ENCODE measurements around the gene ZFHX3.

ZFHX3 gene

DNA sequence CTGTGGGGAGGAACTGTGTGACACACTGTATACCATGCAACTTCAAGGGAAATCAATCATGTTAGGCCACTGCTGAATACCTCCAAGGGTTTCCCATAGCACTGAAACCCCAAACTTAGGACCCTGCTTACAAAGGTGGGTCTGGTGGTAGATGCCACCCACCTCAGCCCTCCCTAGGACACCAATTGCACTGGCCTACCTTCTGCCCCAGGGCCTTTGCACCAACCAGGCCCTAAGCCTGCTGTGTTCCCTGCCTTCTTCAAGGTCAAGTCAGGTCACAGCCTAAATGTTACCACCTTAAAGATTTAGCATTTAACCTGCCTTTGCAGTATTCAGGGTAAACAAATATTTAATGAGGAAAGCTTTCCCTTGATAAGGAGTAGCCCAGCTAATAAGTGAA is 185.8 kb downstream of the ZFHX3 start:
- DNase-seq = no peak

DNA sequence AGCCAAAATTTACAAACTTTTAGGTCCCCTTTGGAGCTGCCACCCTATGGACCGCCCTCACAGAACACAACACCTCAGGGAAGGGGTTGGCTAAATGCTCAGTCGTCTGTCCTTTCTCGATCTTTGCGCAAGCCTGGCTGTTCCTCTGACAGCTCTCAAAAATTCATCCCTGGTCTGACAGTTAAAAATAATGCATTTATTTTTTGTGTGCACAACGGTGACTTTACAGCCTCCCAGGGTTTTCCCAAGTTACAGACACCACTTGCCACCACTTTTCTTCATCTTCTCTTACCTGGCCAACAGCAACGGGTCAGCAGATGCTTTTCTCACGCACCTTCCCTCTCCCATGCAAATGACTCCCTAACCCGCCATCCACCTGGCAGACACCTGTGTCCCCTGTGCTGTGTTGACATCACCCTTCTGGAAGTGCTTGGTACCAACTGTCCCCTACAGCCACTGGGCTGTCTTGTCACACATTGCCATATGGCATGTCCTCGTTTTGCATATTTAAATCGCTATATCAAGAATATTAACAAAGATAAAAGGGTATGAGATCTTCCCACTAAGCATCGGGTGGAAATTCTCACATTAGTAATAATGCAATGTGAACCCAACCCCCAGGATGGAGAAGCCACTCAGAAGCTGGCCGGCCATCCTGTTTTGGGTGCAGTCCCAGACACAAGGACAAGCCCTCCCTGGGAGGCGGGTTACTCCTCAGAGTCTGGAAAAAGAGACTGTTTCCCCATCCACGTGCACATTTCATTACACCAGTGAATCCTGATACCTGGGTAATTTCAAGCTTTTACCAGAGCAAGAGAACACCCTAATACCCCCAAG is 187.0 kb downstream of the ZFHX3 start:
- DNase-seq = no peak

DNA sequence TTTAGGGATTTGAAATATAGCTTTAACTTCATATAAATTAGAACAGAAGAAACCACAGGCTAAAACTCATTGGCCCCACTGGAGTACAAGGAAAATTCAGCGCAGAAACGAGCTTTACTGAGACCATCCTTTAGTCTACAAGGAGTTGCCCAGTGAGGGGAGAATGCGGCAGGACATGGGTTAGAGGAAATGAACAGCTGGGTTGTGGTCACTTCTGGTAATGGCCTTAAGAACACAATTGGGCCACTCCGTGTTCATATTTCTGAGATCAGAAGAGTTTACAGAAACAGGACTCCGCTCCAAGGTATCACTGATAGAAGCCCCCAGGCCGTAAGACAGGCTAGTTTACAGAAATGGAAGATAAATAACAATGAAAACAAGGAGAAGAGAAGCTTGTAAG is 188.3 kb downstream of the ZFHX3 start:
- no peak for DNase-seq

DNA sequence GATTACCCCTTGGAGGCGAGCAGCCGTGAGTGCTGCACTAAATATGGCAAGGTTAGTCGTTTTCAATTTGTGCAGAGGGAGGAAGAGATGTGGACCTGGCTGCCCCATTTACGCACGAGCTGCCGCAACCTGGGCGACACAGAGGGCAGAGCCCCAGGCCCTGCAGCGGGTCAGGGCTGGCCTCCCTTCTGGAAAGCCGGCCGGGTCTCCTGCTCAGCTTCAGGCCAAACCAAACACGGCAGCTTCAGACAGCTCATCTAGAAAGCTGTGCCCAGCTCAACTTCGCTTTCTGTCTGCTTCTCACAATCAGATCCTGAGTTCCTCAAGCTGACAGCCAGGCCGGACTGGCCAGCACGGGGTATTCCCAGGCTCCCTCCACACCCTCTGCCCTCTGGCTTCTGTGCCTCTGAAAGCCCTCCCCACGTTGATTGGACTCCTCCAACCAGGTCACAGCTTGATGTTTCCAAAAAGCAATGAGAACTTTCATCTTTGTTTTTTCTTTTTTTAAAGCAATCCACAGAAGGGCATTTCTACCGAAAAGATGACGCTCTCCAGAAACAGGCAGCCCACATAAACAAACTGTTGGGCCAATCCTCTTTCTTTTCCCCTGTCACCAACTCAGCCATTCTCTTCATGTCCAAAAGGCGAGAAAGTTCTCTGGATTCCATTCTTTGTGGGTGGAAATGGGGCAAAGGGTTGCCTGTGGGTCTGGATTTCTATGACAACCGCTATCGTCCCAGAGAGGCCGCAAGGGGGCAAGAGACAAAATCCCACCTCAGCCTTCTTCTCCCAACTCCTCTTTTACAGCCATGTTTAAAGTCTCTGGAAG is 189.0 kb downstream of the ZFHX3 start:
- no peak for DNase-seq

DNA sequence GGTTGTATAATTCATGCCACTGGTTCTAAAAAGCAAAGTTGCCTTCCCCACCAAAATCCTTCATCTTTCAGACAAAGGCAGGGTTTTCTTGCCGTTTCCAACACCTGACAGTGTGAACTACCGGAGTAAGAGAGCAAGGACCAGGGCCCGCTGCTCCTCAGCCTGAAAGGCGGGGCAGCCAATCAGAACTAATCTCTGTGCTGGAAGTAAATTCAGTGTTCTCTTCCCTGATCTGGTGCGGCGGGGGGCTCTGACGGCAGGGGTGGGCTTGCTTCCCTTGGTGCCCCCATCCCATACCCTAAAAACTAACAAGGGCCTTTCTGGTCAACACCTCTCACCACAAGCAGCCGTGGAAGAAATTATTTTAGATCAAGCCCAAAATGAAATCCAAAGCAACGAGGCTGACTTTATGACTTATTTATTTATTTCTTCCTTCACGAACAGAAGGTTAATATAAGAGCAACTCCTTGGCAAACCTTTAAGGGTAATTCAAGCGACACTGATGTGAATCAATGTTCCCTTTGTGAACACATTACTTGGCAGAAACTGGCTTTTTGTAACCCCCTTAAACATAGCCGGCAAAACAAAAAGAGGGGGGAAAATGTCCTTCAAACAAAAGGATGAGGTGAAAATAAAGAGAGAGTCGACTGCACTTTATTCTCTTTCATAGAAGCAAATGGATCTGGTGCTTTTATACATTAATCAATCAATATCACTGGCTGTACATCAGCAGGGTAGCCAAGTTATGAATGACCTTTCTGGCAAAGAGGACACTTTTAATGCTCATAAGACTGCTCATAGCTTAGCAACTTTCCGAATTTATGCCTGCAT is 189.9 kb downstream of the ZFHX3 start:
- no peak for DNase-seq

DNA sequence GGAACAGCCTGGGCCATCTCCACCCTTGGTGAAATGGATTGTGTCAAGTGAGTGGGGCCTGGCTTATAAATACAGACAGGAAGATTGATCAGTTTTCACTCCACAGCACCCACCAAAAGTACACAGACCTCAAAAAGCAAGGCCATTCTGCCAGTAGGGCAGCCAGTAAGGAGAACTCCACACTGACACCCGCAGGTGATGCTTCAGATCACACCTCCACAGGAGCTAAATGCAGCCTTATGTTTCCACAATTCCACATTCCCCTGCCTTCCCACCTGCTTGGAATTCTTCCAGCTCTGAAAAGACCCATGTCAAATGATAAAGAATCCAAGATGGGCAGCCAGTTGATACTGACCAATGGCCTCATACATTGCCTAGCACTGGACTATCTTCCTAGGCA is 191.1 kb downstream of the ZFHX3 start:
- DNase-seq = no peak

DNA sequence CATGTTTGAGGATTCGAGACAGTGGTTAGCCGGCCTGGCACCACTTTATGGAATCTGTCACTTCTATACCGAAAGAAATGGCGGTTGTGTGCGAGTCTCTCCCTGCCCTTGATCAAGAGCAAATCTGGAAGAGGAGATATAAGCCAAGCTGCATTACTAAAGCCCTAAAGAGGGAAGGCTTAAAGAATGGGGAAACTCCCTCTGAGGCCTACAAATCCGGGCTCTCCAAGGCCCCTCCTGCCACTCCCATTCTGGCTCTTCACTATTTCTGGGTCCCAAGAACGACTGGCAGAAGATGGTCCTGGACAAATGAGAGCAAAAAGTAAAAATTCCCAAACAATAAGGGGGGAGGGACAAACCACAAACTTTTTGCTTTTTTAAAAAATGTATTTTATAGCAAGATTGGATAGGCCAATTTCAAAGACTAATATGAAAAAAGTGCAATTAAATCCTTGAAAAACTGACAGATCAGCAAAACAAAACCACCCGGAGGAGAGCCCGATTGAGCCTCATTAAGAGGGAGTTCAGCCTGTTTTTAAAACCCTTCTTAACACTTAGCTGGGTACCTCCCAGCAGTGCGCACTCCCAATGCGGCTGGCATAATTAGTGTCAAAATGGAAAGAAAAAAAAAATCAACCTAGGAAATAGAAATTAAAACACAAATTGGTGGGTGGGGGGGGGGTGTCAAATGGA is 193.5 kb downstream of the ZFHX3 start:
- DNase-seq = no peak

DNA sequence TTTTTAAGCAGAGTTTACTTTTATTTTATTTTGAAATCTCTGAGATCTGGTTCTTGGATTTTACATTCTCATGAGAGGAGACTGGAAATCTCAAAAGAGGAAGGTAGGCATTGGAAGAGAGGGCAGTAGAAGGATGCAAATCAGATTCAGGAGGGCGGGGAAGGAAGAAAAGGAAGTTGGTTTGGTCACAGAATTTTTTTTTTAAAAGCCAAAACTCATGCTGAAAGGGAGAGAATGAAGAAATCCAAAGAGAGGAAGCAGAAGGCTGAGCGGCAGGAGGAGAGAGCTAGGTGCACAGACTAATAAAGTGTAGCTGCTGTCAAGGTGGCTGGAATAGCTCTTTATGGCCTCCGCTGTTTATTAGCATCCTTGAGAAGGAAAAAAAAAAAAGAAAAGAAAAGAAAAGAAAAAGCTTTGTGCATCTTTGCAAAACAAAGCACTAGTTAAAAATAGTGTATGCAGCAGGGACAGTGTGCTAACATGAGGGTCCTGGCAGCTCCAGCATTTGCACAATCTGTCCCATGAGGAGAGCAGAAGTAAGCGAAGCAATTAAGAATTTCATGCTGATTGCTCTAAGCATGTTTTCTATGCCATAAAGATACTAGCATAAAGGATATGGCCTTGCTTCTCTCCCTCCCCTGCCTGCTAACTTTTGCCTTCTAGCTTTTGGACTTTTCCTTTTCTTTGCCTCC is 194.2 kb downstream of the ZFHX3 start:
- DNase-seq = no peak

DNA sequence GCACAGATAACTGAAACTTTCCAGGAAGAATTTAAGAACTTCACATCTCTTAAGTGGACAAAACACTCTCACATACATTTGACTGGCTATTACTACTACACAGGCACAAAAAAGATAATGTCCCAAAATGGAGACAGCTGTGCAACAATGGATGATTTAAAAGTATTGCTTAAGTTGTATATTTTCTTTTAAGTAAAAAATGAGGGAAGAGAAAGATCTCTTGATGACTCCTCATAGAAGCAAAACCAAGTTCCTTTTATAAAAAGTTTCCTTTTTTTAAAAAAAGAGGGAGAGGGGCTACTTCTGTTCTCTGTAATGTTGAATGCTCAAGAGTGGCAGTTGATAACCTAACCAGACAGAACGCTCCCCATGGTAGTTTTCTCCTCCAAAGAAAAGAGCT is 195.5 kb downstream of the ZFHX3 start:
- DNase-seq = no peak

DNA sequence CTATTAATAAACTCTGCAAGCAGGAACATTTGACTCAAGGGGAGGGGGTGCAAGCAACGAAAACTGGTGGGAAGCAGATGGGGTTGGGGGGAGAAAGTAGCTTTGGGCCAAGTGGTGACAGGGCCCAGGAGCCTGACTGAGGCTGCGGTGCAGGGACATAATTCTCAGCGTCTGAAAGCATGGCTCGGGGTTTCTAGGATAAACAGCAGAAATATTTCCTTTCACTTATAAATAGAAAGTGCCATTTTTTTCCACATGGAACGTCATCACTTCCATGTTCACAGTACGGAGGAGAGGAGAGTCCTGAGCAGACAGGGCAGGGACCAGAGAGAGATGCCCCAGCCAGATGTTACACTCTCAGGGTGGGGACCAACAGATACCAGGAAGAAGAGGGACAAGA is 197.1 kb downstream of the ZFHX3 start:
- DNase-seq = no peak

DNA sequence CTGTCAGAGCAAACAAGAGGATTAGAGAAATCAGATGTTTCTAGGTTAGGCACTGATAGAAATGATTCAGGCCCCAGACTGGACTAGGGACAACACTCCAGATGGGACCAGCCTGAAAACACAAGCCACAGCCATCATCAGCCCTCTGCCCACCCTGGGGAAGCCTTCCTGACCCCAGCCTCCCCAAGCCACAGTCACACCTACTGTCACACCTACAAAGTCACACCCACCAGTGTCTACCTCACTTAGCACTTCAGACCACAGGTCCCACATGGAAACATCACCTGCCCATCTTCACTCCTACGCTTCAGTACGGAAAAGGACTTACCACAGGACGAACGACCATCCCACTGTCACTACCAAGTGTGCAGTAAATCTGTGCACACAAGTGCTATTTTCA is 197.9 kb downstream of the ZFHX3 start:
- DNase-seq = no peak

DNA sequence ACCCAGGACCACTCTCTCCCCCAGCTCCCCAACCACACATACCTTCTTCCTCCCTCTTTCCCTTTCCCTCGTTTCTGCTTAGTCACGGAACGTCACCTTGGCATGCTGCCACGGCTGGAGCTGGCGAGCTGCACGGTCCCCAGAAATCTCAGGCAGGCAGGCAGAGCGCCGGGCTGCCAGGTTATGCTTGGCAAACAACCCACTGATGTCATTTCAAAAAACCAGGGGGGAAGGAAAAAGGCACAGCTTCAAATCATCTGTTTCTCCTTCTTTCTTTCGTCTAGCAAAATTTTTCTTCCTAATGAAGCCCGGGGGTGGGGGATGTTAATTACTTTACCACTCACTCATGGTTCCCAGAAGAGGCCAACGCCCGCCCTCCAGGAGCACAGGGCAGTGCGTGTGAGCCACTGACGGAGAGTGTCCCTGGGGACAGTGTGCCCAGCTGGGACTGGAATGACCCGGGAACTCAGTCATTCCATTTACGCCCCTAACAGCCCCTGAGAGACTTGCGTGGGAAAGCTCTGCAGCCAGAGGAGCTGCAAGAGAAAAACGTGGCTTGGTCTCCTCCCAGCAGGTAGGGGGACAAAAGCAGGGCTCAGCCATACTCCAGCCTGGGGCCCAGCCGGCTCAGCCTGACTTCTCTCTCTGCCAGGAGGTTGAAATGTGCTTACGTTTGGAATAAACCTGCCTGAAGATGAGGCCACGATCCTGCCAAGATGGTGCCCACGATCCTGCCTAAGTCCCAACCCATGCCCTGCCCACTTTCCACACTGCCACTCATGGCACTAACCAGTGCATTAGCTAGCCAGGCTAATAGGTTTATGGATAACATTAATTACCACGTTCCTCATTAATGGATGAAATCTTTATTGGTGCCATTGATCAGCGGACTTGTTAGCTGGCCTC is 198.9 kb downstream of the ZFHX3 start:
- peak; percentile 77 for DNase-seq

DNA sequence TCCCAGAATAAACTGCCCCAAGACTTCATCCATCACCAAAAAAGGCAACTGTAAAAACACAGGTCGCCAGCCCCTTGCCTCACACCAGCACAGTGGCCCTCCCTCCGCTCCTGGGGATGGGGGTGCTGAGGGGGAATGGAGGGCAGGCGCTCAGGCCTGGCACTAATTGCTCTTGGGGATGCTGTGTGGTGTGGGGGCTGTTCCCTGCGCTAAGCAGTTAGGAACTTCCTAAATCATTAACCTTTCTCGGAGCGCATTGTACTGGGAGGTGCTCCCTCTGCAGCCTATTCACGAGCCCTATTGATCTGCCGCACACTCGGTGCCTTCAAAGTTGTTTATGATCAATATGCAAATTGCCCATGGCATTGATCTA is 199.9 kb downstream of the ZFHX3 start:
- DNase-seq = no peak

DNA sequence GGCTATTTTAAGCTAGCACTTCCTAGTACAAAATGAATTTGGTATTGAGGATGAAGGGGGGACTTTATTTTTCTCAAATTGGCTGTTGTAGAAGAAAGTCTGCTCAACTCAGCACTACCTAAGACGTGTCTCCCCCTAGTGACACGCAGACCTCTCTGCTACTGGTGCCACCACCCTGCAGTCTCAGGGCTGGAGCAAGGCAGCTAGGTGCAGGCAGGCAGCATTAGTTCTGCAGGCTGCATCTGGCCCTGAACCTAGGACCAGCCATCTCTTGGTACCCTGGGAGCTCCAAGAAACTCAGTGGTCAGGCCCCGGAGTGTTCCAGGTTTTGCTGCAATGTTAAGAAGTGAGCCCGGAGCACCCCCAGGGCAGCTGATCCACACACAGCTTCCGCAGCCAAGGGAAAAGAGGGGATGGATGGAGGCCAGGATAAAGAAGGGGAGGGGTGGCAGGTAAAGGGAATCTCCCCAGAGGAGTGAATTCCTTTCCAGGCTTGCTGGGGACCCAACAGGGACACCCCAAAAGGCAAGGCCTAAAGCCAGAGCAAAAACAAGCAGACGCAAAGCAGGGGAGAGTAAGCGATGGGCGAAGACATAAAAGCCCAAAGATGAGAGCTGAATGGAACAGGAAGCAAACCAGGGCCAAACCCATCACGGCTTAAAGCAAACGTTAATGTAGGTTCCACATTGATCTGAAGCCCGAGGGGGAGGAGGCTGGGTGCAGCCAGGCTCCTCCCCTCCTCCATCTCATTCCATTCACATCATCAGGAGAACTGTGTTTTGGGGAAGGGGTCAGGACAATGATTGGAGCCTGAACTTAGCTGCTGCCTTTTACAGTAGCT is 200.5 kb downstream of the ZFHX3 start:
- DNase-seq = no peak

DNA sequence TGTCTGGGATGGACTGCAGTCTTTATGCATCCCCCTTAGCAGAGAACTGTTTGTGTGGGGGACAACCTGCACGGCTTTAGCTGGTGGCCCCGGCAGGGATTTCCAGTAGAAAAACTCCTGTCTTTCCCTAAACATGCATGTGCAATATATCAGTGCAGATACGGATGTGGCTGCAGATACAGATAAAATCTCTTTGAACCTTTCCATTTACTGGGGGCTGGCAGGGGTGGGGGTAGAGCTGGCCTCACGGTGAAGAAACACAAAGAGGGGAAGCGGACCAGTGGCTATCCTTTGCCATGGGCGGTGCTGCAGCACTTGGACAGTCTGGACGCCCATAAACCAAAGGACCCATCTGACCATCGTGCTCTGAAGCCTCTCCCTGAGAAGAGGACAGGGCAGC is 201.3 kb downstream of the ZFHX3 start:
- DNase-seq = no peak

DNA sequence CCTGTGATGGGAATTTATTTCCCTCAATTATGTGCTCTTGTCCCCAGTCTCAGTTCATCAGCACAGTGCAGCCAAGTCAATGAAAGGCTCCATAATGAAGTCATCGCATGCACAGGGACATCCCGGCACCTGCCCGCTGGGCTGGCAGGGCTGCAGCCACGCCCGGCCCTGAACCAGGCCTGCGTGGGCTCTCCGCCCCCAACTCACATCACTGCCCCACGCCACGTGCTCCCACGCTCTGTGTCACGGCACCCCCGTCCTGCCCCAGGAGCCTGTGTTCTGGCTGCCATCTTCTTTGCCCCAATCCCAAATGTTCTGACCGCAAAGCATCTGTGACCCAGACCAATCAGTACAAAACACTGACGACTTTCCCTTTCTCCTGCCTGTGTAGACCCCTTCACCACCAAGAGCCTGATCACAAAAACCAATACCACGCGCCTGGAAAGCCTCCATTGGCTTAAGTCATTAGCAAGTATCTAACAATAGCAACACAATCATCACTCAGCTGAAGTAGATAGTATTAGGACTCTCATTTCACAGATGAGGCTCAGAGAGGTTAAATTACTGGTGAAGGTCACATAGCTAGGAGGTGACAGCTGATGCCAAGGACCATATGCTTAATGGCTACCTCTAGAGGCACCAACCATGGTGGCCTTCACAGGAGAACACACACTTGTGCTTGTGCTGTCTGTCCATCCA is 202.5 kb downstream of the ZFHX3 start:
- DNase-seq = no peak

DNA sequence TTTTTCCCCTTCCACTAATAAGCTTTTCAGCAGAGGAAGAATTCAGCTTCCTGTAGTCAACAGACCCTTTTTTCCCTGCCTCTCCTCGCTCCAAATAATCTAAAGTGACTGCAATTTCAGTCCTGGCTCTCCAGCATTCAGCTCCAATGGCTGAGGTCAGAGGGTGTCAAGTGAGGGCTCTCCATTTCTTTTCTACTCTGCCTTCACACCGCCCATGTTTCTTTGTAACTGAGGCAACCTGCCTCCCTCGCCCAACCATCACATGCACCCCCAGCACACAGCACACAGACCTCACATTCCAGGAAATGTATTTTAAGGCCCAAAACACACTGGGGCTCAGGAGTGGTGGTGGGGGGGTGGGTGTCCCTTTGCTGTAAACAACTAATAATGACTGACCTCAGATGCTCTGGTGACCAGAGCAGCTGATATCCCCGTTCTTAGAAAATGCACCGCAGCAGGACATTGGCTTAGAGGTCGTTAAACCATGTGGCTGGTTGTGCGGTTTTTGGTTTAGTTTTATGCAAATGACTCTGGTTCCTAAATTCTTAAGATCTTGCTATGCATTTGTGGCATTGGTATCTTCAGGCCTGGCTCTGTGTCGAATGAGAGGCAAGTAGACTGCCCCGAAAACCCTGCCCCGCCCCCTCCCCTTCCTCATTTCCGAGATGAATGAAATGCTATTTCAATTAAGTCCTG is 203.6 kb downstream of the ZFHX3 start:
- no peak for DNase-seq

DNA sequence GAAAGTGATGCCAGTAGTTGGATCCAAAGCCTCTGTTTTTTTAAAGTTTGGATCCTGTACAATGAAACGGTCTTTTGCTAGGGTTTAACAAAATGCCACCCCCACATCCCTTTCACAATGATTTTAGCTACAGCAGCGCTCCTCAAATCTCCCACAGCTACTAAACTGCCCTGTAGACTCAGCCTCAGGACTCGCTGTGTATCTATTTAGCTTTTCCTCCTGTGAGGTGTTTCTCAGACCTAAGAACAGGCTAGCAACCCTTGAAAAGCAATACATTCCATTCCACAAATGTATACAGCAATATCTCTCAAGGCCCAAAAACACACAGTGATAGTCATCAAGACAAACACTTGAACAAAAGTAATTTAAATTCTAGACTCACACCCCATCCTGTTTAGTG is 206.4 kb downstream of the ZFHX3 start:
- DNase-seq = no peak

All from T1000 (cell line).